HG03060 (cell line): ENCODE measurements around the gene MBNL2.
A peak's percentile ranks its signal among the peaks of the same experiment; 100 is the strongest.

Experiments
- ATAC-seq: cut with Tn5 transposase; IDR thresholded peaks from one replicate; pipeline ENCODE4 v1.9.1; 2021; ENCODE audit warnings: low read depth, moderate number of reproducible peaks; ENCODE audit not compliant: unreplicated experiment

Gene MBNL2

DNA sequence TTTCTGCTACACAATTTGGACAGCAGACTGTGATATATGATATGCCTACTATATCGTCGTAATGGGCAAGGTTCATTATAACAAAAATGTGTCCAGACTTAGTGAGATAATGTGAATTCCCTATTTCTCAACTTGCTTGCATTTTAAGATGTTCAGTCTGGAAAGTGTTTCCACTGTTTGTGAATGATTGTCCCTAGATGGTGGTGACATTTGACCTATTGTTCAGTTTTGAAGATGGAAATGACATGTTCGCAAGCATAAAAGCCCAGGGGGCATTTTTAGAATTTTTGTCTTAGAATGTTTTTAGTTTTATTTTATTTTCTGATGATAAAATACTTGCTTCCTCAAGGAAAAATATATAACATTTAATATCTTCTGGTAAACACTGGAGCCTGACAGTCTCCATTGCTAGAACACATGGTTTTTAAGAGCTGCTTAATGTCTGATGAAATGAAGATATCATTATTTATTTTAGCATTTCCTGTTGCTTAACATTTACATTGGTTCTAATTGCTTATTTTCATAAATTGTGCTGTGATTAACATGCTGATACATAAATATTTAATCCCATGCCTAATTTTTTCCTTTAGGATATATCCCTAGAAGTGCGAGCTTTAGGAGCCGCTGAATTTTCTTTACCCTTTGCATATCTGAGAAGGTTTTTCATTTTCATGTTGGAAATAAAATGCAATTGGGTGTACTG, 27.1 kb downstream of the MBNL2 start:
- no peak for ATAC-seq

DNA sequence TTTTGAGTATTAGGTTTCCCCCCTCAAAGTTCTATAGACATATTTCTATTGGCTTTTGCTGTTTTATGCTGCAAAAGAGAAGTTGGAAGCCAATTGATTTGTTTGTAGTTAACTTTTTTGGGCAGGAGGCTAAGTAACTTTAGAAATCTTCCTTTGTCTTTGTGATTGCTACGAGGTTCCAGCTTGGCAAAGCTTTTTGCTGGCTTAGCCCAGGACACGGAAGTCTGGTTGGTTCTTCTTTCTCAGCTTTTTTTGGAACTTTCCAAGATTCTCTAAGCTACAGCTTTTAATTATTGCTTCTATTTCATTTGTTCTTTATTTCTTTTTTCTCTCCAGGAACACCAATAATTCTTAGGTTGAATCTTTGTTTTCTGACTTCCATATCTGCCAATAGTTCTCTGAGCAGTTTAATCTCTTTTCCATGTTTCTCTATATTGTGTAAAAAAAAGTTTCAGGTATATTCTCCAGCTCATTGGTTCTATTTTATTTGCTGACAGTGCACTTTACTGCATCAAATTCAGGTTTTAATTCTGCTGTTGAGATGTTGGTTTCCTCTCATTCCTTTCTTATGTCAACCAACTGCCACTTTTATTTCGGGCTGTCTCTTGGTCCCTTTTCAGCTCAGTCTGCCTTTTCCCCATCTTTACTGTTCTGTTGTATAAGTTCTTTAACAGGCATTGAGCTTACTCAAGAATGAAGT, 27.8 kb downstream of the MBNL2 start:
- no peak for ATAC-seq

- no peak for ATAC-seq
Observed at GRCh38 chr13:97250560-97250959, 28.4 kb downstream of the MBNL2 start.

GRCh38 chr13:97252735-97253134, 30.6 kb downstream of the MBNL2 start:
- no peak for ATAC-seq

GRCh38 chr13:97253581-97254293, 31.6 kb downstream of the MBNL2 start:
- no peak for ATAC-seq

GRCh38 chr13:97254816-97255215, 32.7 kb downstream of the MBNL2 start:
- ATAC-seq: no peak

- ATAC-seq: no peak
Observed at GRCh38 chr13:97255515-97256021, 33.4 kb downstream of the MBNL2 start.

- no peak for ATAC-seq
Observed at GRCh38 chr13:97256343-97256783, 34.2 kb downstream of the MBNL2 start.

GRCh38 chr13:97257228-97257755, 35.2 kb downstream of the MBNL2 start:
- no peak for ATAC-seq

- ATAC-seq: peak; percentile 64
Observed at GRCh38 chr13:97257800-97258799, 36.0 kb downstream of the MBNL2 start.

DNA sequence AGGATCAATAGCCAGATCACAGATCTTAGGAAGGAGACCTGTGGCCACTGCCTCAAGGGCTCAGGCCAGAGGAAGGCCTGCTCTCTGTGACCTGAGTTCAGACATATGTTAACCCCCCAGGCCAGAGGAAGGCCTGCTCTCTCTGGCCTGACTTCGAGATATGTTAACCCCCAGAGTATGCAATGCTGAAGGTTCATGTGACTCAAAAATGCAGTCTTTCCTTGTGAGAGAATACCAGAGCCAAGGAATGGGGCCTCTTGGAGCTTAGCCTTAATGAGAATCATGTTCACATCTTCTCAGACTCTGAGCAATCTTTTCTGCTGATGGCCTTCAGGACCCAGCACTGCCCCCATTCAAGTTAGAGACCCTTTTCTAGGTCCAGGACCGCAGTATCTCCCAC, 36.7 kb downstream of the MBNL2 start:
- ATAC-seq: no peak

GRCh38 chr13:97259410-97259797, 37.3 kb downstream of the MBNL2 start:
- no peak for ATAC-seq

DNA sequence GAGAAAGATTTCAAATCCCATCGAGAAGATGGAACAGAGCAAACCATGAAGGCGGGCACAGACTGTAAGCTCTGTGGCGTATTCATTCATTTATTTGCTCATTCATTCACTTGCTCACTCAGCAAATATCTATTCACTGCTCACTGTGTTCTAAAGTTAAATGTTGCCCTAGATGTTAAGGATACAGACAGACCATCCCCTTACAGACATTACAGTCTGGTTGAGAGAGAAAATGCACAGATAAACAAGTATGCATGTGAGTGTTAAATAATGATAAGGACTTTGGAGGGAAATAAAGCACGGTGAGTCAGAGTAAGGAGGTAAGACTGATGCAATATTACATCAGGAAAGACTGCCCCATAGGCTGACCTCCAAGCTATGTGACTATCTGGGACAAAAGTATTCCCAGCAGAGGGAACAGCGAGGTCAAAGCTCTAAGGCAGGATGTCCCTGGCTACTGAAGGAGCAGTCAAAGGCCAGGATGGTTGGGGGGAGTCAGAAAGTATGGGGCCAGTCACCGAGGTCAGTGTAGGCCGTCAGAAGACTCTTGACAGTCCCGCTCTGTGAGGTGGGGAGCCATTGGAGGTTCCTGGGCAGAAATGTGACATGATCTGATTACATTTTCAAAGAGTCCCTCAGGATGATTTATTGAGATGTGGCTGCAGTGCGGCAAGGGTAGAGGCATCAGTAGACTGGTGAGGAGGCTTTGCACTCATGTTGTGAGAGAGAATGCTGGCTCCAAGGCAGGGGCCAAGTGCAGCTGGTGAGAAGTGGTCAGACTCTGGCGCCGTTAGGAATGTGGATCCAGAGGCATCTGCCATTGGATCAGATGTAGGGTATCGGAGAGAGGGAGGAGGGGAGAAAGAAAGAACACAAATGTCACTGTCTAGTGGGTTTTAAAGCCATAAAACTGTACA, 37.9 kb downstream of the MBNL2 start:
- no peak for ATAC-seq

DNA sequence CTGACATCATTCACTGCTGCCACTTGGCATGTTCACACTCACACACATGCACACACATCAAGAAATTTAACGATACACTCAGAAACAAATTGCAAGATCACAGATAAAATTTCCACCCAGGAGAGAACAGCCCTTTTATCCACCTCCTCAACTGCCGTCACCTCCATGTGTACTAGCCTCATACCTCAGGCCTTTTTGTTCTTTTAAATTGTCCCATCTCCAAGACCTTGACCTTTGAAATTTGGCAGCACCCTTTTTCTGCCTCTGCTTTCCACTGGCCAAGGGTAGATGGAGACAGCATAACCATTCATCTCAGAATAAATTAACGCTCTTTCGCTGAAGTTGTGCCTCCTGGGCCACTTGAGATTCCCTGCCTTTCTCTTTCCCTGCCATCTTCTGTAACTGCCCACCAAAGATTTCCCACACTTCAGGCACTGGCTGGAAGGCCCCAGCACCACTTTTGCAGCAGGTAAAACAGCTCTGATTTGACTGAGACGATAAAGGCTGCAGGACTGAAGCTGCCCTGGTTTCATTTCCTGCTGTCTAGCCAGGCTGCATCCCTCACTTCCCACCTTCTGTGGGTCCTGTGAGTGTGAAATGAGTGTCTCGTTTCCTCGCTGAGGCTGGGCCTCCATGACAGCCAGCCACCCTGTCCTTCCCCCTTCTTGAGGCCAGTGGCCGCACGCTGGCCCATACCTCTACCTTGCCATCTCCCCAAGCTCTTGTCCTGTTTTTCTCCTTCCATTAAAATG, 39.3 kb downstream of the MBNL2 start:
- peak; percentile 39 for ATAC-seq

DNA sequence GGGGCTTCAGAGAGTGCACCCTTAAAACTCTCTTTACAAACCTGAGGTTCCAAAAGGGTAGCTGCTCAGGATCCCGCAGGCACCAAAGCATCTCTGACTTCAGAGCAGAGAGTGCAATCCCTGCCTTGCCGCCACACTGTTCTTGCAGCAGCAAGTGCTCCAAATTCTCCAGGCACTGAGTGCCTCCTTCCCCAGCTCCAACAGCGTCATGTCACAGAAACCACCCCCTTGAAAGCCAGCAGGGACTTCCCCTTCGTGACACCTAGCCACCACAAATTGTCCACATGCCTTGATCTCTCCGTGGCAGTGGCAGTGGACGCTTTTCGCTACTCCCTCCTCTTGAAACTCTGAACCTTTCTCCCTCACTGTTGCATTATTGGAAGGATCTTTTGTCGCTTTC, 39.9 kb downstream of the MBNL2 start:
- no peak for ATAC-seq

GRCh38 chr13:97263160-97263559, 41.0 kb downstream of the MBNL2 start:
- no peak for ATAC-seq

- ATAC-seq: no peak
Observed at GRCh38 chr13:97264663-97265062, 42.5 kb downstream of the MBNL2 start.

- ATAC-seq: no peak
Observed at GRCh38 chr13:97266332-97266731, 44.2 kb downstream of the MBNL2 start.
